Epidermal melanocyte (primary cell): ENCODE data around the gene ZNF211.

Experiments
- DNase-seq: peaks from one replicate; pipeline ENCODE4 v3.0.0; 2011; ENCODE audit warnings: low spot score; ENCODE audit not compliant: insufficient read length

The ZNF211 gene

GRCh38 chr19:57655443-57655842 is 22.5 kb downstream of the ZNF211 start:
- no peak for DNase-seq

GRCh38 chr19:57656346-57656745 is 23.4 kb downstream of the ZNF211 start:
- no peak for DNase-seq

GRCh38 chr19:57664269-57665127 is 31.5 kb downstream of the ZNF211 start:
- DNase-seq, result peak; percentile 35

GRCh38 chr19:57665261-57665806 is 32.4 kb downstream of the ZNF211 start:
- no peak for DNase-seq

GRCh38 chr19:57667228-57667627 is 34.3 kb downstream of the ZNF211 start:
- DNase-seq, result no peak

- no peak for DNase-seq
These were observed 35.7 kb downstream of the ZNF211 start, which contains the start of gene ZSCAN4 for GRCh38 chr19:57668635-57669034. Gene ZSCAN4 (plus strand): TSS chr19:57668935. CDS start chr19:57676146, 7,211 bp downstream.

- DNase-seq, result no peak
These were observed 38.3 kb downstream of the ZNF211 start for GRCh38 chr19:57671124-57671895.

- no peak for DNase-seq
These were observed 39.5 kb downstream of the ZNF211 start for GRCh38 chr19:57672466-57672865.

- DNase-seq, result no peak
These were observed 42.9 kb downstream of the ZNF211 start for GRCh38 chr19:57675881-57676280.

GRCh38 chr19:57682226-57682766 is 49.3 kb downstream of the ZNF211 start:
- no peak for DNase-seq

- no peak for DNase-seq
These were observed 53.8 kb downstream of the ZNF211 start for GRCh38 chr19:57686727-57687126.

GRCh38 chr19:57687363-57688010 is 54.5 kb downstream of the ZNF211 start:
- no peak for DNase-seq

GRCh38 chr19:57688011-57688763 is 55.2 kb downstream of the ZNF211 start:
- no peak for DNase-seq

- no peak for DNase-seq
These were observed 56.8 kb downstream of the ZNF211 start for GRCh38 chr19:57689750-57690149.
